H1 (cell line): Measurements from ENCODE around the gene CEP41. TPM values are rescaled to one million over a fixed set of nuclear protein-coding genes. Genes with fewer than 3 reads are reported as not detected.

ENCODE experiments used
- CTCF ChIA-PET: fragments of 300-600 bp; sonication (Branson Sonifier 250); formaldehyde crosslinking; loops from one replicate; lab custom pipeline; 2021; ENCODE audit not compliant: partially characterized antibody; lab: Charles Lee
- POLR2A ChIA-PET: fragments of 300-600 bp; sonication (Branson Sonifier 250); formaldehyde crosslinking; loops from one replicate; lab custom pipeline; 2021; ENCODE audit warnings: inconsistent platforms; ENCODE audit not compliant: partially characterized antibody; lab: Charles Lee
- DNase-seq, 2 experiments: peaks; one replicate each; pipeline versions ENCODE4 v3.0.0 to v3.0.0-alpha.2; 2010 to 2022; ENCODE audit warnings: low spot score in 2 of 2, low read depth in 1 of 2, mixed read lengths in 1 of 2
- FAIRE-seq: peaks from 2 replicates; lab custom pipeline; 2011; peaks lifted over from hg19 to GRCh38; lab: Jason Lieb, UNC
- H2AFZ ChIP-seq: 2 replicates; pipeline ENCODE4 v1.8.1; 2012; ENCODE audit warnings: low read length, inconsistent platforms
- H2AK5ac ChIP-seq: 2 replicates; pipeline ENCODE4 v1.6.1; 2013; ENCODE audit warnings: low read depth, low read length
- H2BK120ac ChIP-seq: replicated peaks from 2 replicates; pipeline ENCODE3; 2013; ENCODE audit warnings: low read depth, low read length, inconsistent platforms
- H2BK12ac ChIP-seq: 2 replicates; pipeline ENCODE4 v1.6.1; 2013; ENCODE audit warnings: low read depth, low read length
- H2BK15ac ChIP-seq: 2 replicates; pipeline ENCODE4 v1.6.1; 2013; ENCODE audit warnings: low read length
- H2BK20ac ChIP-seq: 2 replicates; pipeline ENCODE4 v1.6.1; 2013; ENCODE audit warnings: low read length
- H2BK5ac ChIP-seq: 2 replicates; pipeline ENCODE4 v1.6.1; 2013; ENCODE audit warnings: low read depth, low read length
- H3K14ac ChIP-seq: 2 replicates; pipeline ENCODE4 v1.6.1; 2013; ENCODE audit warnings: inconsistent platforms; ENCODE audit not compliant: insufficient read length
- H3K18ac ChIP-seq: 2 replicates; pipeline ENCODE4 v1.6.1; 2013; ENCODE audit warnings: low read length; ENCODE audit errors: extremely low read depth
- H3K23ac ChIP-seq: 2 replicates; pipeline ENCODE4 v1.6.1; 2013; ENCODE audit warnings: inconsistent platforms; ENCODE audit not compliant: insufficient read length
- H3K23me2 ChIP-seq: 2 replicates; pipeline ENCODE4 v1.6.1; 2013; ENCODE audit warnings: low read depth, low read length
- H3K27ac ChIP-seq: 2 replicates; pipeline ENCODE4 v1.6.1; 2011; ENCODE audit warnings: low read depth, low read length, inconsistent platforms
- H3K27me3 ChIP-seq, 4 experiments: replicated peaks in 1 of 4; 1 replicate in 1 of 4; 2 replicates in 3 of 4; pipeline versions ENCODE4 v1.6.1 to v1.8.1; 2011 to 2013; ENCODE audit warnings: low read length in 3 of 4, mild to moderate bottlenecking in 3 of 4, inconsistent platforms in 2 of 4, mixed read lengths in 2 of 4, moderate library complexity in 1 of 4; ENCODE audit not compliant: control insufficient read depth in 3 of 4, insufficient read depth in 3 of 4; ENCODE audit errors: extremely low read depth in 1 of 4
- H3K36me3 ChIP-seq, 4 experiments: 2 replicates each; pipeline versions ENCODE4 v1.6.1 to v1.8.1; 2011 to 2013; ENCODE audit warnings: mild to moderate bottlenecking in 4 of 4, low read length in 3 of 4, moderate library complexity in 2 of 4, control low read depth in 1 of 4, inconsistent platforms in 1 of 4; ENCODE audit not compliant: insufficient read depth in 4 of 4, control insufficient read depth in 2 of 4
- H3K4ac ChIP-seq: replicated peaks from 2 replicates; pipeline ENCODE3; 2013; ENCODE audit warnings: low read length, low read depth, mixed read lengths, inconsistent platforms; ENCODE audit not compliant: insufficient read length
- H3K4me1 ChIP-seq, 4 experiments: replicated peaks in 1 of 4; 1 replicate in 1 of 4; 2 replicates in 3 of 4; pipeline versions ENCODE4 v1.6.1 to v1.8.1; 2011 to 2013; ENCODE audit warnings: low read length in 3 of 4, inconsistent platforms in 2 of 4, mixed read lengths in 1 of 4; ENCODE audit not compliant: insufficient read depth in 4 of 4, control insufficient read depth in 3 of 4
- H3K4me2 ChIP-seq, 2 experiments: 2 replicates each; pipeline versions ENCODE4 v1.6.1 to v1.8.1; 2011 to 2013; ENCODE audit warnings: low read depth in 2 of 2, low read length in 2 of 2, control low read depth in 1 of 2, inconsistent platforms in 1 of 2, mild to moderate bottlenecking in 1 of 2; ENCODE audit not compliant: insufficient read depth in 1 of 2
- H3K4me3 ChIP-seq, 4 experiments: fragments of 200-600, 300-600 bp in 1 of 4; sonication (generic), shearing (Covaris generic), sonication (Bioruptor Twin) in 1 of 4; 2 replicates each; pipeline versions ENCODE4 v1.5.1 to v1.8.1; 2011 to 2016; ENCODE audit warnings: low read length in 4 of 4, low read depth in 3 of 4, control low read depth in 2 of 4, inconsistent platforms in 2 of 4, mild to moderate bottlenecking in 2 of 4, mixed read lengths in 1 of 4, moderate library complexity in 1 of 4; ENCODE audit not compliant: insufficient read depth in 2 of 4; ENCODE audit errors: extremely low read depth in 1 of 4
- H3K56ac ChIP-seq: replicated peaks from 2 replicates; pipeline ENCODE3; 2013; ENCODE audit warnings: low read depth, mild to moderate bottlenecking, mixed read lengths, low read length, inconsistent platforms; ENCODE audit not compliant: insufficient read length
- H3K79me1 ChIP-seq: 2 replicates; pipeline ENCODE4 v1.6.1; 2013; ENCODE audit warnings: low read depth, low read length, control low read depth
- H3K79me2 ChIP-seq, 2 experiments: 2 replicates each; pipeline versions ENCODE4 v1.6.1 to v1.8.1; 2012 to 2013; ENCODE audit warnings: low read length in 2 of 2, mild to moderate bottlenecking in 2 of 2, inconsistent platforms in 1 of 2; ENCODE audit not compliant: insufficient read depth in 2 of 2, control insufficient read depth in 1 of 2
- H3K9ac ChIP-seq, 4 experiments: replicated peaks in 1 of 4; 1 replicate in 1 of 4; 2 replicates in 3 of 4; pipeline versions ENCODE4 v1.6.1 to v1.8.1; 2011 to 2013; ENCODE audit warnings: low read depth in 3 of 4, low read length in 3 of 4, control low read depth in 2 of 4, mild to moderate bottlenecking in 2 of 4, moderate library complexity in 2 of 4, inconsistent platforms in 1 of 4; ENCODE audit errors: extremely low read depth in 1 of 4
- H3K9me3 ChIP-seq, 2 experiments: 2 replicates each; pipeline versions ENCODE4 v1.6.1 to v1.8.1; 2012 to 2013; ENCODE audit warnings: mild to moderate bottlenecking in 2 of 2, moderate library complexity in 2 of 2, control low read depth in 1 of 2, inconsistent platforms in 1 of 2, low read depth in 1 of 2, low read length in 1 of 2, mixed read lengths in 1 of 2; ENCODE audit not compliant: insufficient read depth in 2 of 2
- H4K20me1 ChIP-seq, 2 experiments: replicated peaks in 1 of 2; 2 replicates each; pipeline versions ENCODE3 to v1.8.1; 2011 to 2013; ENCODE audit warnings: inconsistent platforms in 2 of 2, low read length in 2 of 2, mild to moderate bottlenecking in 1 of 2; ENCODE audit not compliant: insufficient read depth in 2 of 2, control insufficient read depth in 1 of 2
- H4K5ac ChIP-seq: 2 replicates; pipeline ENCODE4 v1.6.1; 2013; ENCODE audit warnings: low read length, low read depth, mixed read lengths, inconsistent platforms; ENCODE audit not compliant: insufficient read length
- H4K8ac ChIP-seq: 2 replicates; pipeline ENCODE4 v1.8.0; 2013; ENCODE audit warnings: mild to moderate bottlenecking, moderate library complexity, low read length, inconsistent platforms; ENCODE audit not compliant: insufficient read depth; ENCODE audit errors: extremely low read depth
- H4K91ac ChIP-seq: replicated peaks from 2 replicates; pipeline ENCODE3; 2013; ENCODE audit warnings: low read length, mixed read lengths, inconsistent platforms; ENCODE audit not compliant: insufficient read length
- ATF3 ChIP-seq: IDR thresholded peaks from 2 replicates; pipeline ENCODE4 v1.6.1; 2011; ENCODE audit warnings: low read depth, mild to moderate bottlenecking, low read length; ENCODE audit not compliant: insufficient read depth
- CHD2 ChIP-seq: IDR thresholded peaks from 2 replicates; pipeline ENCODE4 v1.6.1; 2012; ENCODE audit warnings: low read length, improper control_type of control experiment
- CTBP2 ChIP-seq: IDR thresholded peaks from 2 replicates; pipeline ENCODE4 v1.7.0; 2011; ENCODE audit warnings: borderline replicate concordance, mild to moderate bottlenecking, moderate library complexity, mixed read lengths, low read length; ENCODE audit not compliant: insufficient read depth, insufficient read length
- EP300 ChIP-seq, 2 experiments: IDR thresholded peaks; 1 replicate in 1 of 2; 2 replicates in 1 of 2; pipeline ENCODE4 v1.6.1; 2011 to 2012; ENCODE audit warnings: low read depth in 2 of 2, low read length in 2 of 2, mild to moderate bottlenecking in 2 of 2, borderline replicate concordance in 1 of 2, inconsistent platforms in 1 of 2, moderate library complexity in 1 of 2
- KDM1A ChIP-seq: fragments of 200-600, 300-600 bp; sonication (generic); IDR thresholded peaks from 2 replicates; pipeline ENCODE4 v1.7.1; 2016; ENCODE audit warnings: mild to moderate bottlenecking, low read length, borderline replicate concordance
- SIN3A ChIP-seq, 2 experiments: IDR thresholded peaks in 1 of 2; conservative IDR thresholded peaks in 1 of 2; 2 replicates each; pipeline ENCODE4 v1.6.1; 2011 to 2012; ENCODE audit warnings: low read length in 2 of 2, improper control_type of control experiment in 1 of 2, low read depth in 1 of 2, mild to moderate bottlenecking in 1 of 2
- SP1 ChIP-seq: IDR thresholded peaks from 2 replicates; pipeline ENCODE4 v1.6.1; 2011; ENCODE audit warnings: low read depth, low read length
- SUZ12 ChIP-seq: fragments of 200-600 bp; sonication (generic); IDR thresholded peaks from 2 replicates; pipeline ENCODE4 v1.6.1; 2012; ENCODE audit warnings: mild to moderate bottlenecking, inconsistent platforms, low read length, moderate library complexity, mixed read lengths
- TCF12 ChIP-seq: IDR thresholded peaks from 2 replicates; pipeline ENCODE4 v1.6.1; 2011; ENCODE audit warnings: low read depth, mild to moderate bottlenecking, low read length
- TEAD4 ChIP-seq: IDR thresholded peaks from 2 replicates; pipeline ENCODE4 v1.6.1; 2012; ENCODE audit warnings: low read depth, low read length, inconsistent platforms, mixed read lengths
- WGBS, 2 experiments: shearing (Covaris generic) in 1 of 2; methylation state at CpG; one replicate each; pipeline versions ENCODE4 v1.1.6 to v1.1.7; 2013 to 2015; ENCODE audit warnings: low lambda C conversion rate in 2 of 2, mixed read lengths in 2 of 2, inconsistent platforms in 1 of 2, low coverage in 1 of 2, missing lambda C conversion rate in 1 of 2; ENCODE audit not compliant: insufficient replicate concordance in 2 of 2, insufficient coverage in 1 of 2, insufficient read length in 1 of 2; ENCODE audit errors: extremely low coverage in 1 of 2, missing lambda C conversion rate in 1 of 2; 5-methylcytosine and 5-hydroxymethylcytosine counted together
- polyA plus RNA-seq, 7 experiments: library from polyadenylated mRNA; depleted of rRNA in 3 of 7; stranded (reverse) in 5 of 7; unstranded in 2 of 7; fragments of >200 nt in 5 of 7; fragments of 200-250 nt in 2 of 7; gene quantifications; 1 replicate in 5 of 7; 2 replicates in 1 of 7; 4 replicates in 1 of 7; pipeline versions ENCODE4 v1.2.1 to v1.2.3, GENCODE V29; 2011 to 2013; ENCODE audit warnings: missing spikeins in 2 of 7, mixed read lengths in 2 of 7
- total RNA-seq: library from RNA; stranded (reverse); fragmentation: NEBNext Ultra II Directional; extraction: Animal tissue kit (Norgen Biotek cat#: 25700); gene quantifications from 2 replicates; pipeline ENCODE4 v1.2.1, GENCODE V29; 2021

CEP41 gene
- total and polyA plus RNA-seq, 2 of the 8 experiments (the other 6 are each of a cell fraction or from before 2014, with no cell fraction given): 9.3 to 12.8 TPM

DNA sequence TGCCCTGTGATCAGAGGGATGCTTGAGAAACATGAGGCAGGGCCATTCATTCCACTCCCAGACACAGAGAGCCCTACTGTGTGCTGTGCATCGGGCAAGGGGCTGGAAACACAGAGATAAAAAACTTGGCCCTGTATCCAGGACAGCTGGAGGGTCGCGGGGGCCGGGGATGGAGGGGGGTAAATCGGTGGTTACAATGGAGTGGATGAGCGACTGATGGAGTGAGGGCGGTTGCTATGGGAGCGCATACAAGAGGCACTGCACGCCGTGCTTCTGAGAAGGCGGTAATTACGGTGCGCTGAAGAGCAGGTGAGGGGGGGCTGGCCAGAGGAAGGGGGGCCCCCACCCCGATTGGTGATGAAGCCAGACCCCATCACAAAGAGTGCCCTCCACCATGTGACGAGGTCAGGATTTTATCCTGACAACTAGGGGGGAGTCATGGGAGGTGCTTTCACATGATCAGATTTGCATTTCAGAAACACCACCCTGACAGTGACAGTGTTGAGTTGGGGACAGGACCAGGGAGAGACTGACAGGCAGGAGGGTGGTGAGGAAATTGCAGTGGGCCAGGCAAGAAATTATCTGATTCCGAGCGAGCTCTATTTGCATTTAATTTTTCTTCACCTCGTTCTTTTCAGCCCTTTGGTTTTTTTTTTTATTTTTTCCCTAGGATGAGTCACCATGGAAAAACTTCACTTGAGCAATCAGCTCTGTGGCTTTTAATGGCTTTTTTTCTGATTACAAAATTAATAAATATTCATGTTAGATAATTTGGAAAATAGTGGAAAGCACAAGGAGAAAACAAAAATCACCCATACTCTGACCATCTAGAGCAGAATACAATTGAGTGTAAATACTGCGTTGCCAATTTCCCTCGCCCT, 88.4 kb downstream of the CEP41 start:
- H2BK12ac ChIP-seq: peak overlapping the region; percentile 68; the same call in 1 of the 2 replicates
- no peaks in the 10 kb centered on the region for H3K79me2 ChIP-seq
- H3K14ac ChIP-seq: no peak overlapping the region
- no peak overlapping the region for H2BK120ac ChIP-seq
- H3K4me1 ChIP-seq: peaks cover 5 to 24% (median 17%) of the 10 kb centered on the region in 4 experiments
- no peaks in the 10 kb centered on the region for H3K23me2 ChIP-seq
- H2AFZ ChIP-seq: peak overlapping the region; percentile 67
- no peak overlapping the region for H3K23ac ChIP-seq
- H3K27ac ChIP-seq: no peak overlapping the region
- FAIRE-seq: no peak
- H3K4me3 ChIP-seq: no peak overlapping the region
- no peak overlapping the region for H3K9ac ChIP-seq
- no peak overlapping the region for H3K18ac ChIP-seq
- H4K5ac ChIP-seq: no peak overlapping the region
- H3K79me1 ChIP-seq: no peaks in the 10 kb centered on the region
- TF ChIP-seq TCF12 (no peak), SP1 (no peak), ATF3 (no peak), TEAD4 (no peak), SUZ12 (no peak), EP300 (IDR thresholded peaks at IDR 0.05; ENCODE audit: borderline replicate concordance in 1 of 2, low read depth in 2 of 2, low read length in 2 of 2) (no peak), SIN3A (conservative IDR thresholded peaks at IDR 0.05 in 1 of 2, IDR thresholded peaks at IDR 0.05 in 1 of 2; ENCODE audit: low read depth in 1 of 2, low read length in 2 of 2) (no peak), KDM1A (no peak), CTBP2 (no peak), CHD2 (no peak)
- no peaks in the 10 kb centered on the region for H4K20me1 ChIP-seq
- H3K27me3 ChIP-seq: no peaks in the 10 kb centered on the region
- no peak overlapping the region for H2BK5ac ChIP-seq
- H2BK15ac ChIP-seq: 0 out of 2 replicates have a peak overlapping the region, but pooled peaks have one; percentile 29
- H3K4ac ChIP-seq: no peak overlapping the region
- no peak overlapping the region for H3K56ac ChIP-seq
- H3K9me3 ChIP-seq: no peaks in the 10 kb centered on the region
- ChIA-PET CTCF (interaction anchor here (1.0 kb wide), 2 partner anchors 28 to 59 kb away, joined by 3 to 4 read pairs; partner anchors contain the start of gene CPA4), POLR2A (no interaction called here)
- no peaks in the 10 kb centered on the region for H3K36me3 ChIP-seq
- H4K8ac ChIP-seq: peak overlapping the region; percentile 59; the same call in 1 of the 2 replicates
- no peak overlapping the region for H3K4me2 ChIP-seq
- no peak overlapping the region for H2AK5ac ChIP-seq
- no peak overlapping the region for H4K91ac ChIP-seq
- WGBS, 2 experiments: 83% methylated on average over 16 of the region's 20 CpGs; no CpG with 5 or more reads in 1 of the 2 experiments
- no peak for DNase-seq
- 0 out of 2 replicates have a peak overlapping the region, but pooled peaks have one; percentile 72 for H2BK20ac ChIP-seq
